GM20000 (cell line): Measurements from ENCODE around the gene STOM.

ENCODE experiments used
- DNase-seq: peaks from one replicate; pipeline ENCODE4 v3.0.0; 2012; ENCODE audit warnings: low spot score
- CTCF ChIP-seq: IDR thresholded peaks from 2 replicates; pipeline ENCODE4 v1.5.1; 2012; ENCODE audit warnings: mild to moderate bottlenecking, control low read depth; ENCODE audit errors: extremely low read depth, missing control alignments

The STOM gene

GRCh38 chr9:121325387-121325786 lies 44.7 kb downstream of the STOM start:
- no peak for DNase-seq
- no peak for TF ChIP-seq CTCF

GRCh38 chr9:121324755-121325154 lies 45.3 kb downstream of the STOM start:
- no peak for DNase-seq
- TF ChIP-seq CTCF = no peak

- TF ChIP-seq CTCF = no peak
- no peak for DNase-seq
Observed at GRCh38 chr9:121324316-121324715, 45.7 kb downstream of the STOM start.

- TF ChIP-seq CTCF = no peak
- no peak for DNase-seq
Observed at GRCh38 chr9:121323449-121324151, 46.5 kb downstream of the STOM start.

- no peak for TF ChIP-seq CTCF
- no peak for DNase-seq
Observed at GRCh38 chr9:121322737-121323448, 47.2 kb downstream of the STOM start.

- DNase-seq = no peak
- TF ChIP-seq CTCF = no peak
Observed at GRCh38 chr9:121322037-121322736, 47.9 kb downstream of the STOM start.

GRCh38 chr9:121321016-121321503 lies 49.0 kb downstream of the STOM start:
- no peak for DNase-seq
- TF ChIP-seq CTCF = no peak
